GM19023 (cell line): Measurements from ENCODE around the gene ZMYM5.
"Not testable (repeated sequence)": the region's sequence is repeated elsewhere in the genome, so short reads cannot be mapped to it uniquely, and the experiment has no call there.

ENCODE experiments used
- ATAC-seq: cut with Tn5 transposase; IDR thresholded peaks from one replicate; pipeline ENCODE4 v1.9.1; 2021; ENCODE audit warnings: mild to moderate bottlenecking, moderate library complexity; ENCODE audit not compliant: unreplicated experiment

The ZMYM5 gene

GRCh38 chr13:19822673-19823072 lies 40.8 kb downstream of the ZMYM5 start:
- ATAC-seq: no peak

GRCh38 chr13:19818223-19818842 lies 45.1 kb downstream of the ZMYM5 start:
- no peak for ATAC-seq

- ATAC-seq: no peak
Measured at GRCh38 chr13:19817510-19818158, 45.8 kb downstream of the ZMYM5 start.

- ATAC-seq: no peak
Measured at GRCh38 chr13:19817106-19817505, 46.3 kb downstream of the ZMYM5 start.

GRCh38 chr13:19815842-19816241 lies 47.6 kb downstream of the ZMYM5 start:
- not testable (repeated sequence) for ATAC-seq

- ATAC-seq: no peak
Measured at GRCh38 chr13:19810996-19811881, 52.2 kb downstream of the ZMYM5 start.

GRCh38 chr13:19810151-19810550 lies 53.3 kb downstream of the ZMYM5 start:
- ATAC-seq: no peak

- ATAC-seq: no peak
Measured at GRCh38 chr13:19805765-19806164, 57.7 kb downstream of the ZMYM5 start.

GRCh38 chr13:19795956-19796355 lies 67.5 kb downstream of the ZMYM5 start:
- no peak for ATAC-seq

GRCh38 chr13:19794631-19795030 lies 68.8 kb downstream of the ZMYM5 start:
- no peak for ATAC-seq

GRCh38 chr13:19791953-19792537 lies 71.4 kb downstream of the ZMYM5 start:
- ATAC-seq: no peak

GRCh38 chr13:19782727-19783682 lies 80.4 kb downstream of the ZMYM5 start, which contains the start of gene PSPC1:
Gene PSPC1, minus strand, starts transcription at chr13:19782945. Its CDS starts 188 bp downstream, at chr13:19782757.
- peak; percentile 83 for ATAC-seq

GRCh38 chr13:19782049-19782726 lies 81.3 kb downstream of the ZMYM5 start:
- peak; percentile 47 for ATAC-seq

GRCh38 chr13:19781526-19781925 lies 81.9 kb downstream of the ZMYM5 start:
- no peak for ATAC-seq

- not testable (repeated sequence) for ATAC-seq
Measured at GRCh38 chr13:19780753-19781418, 82.6 kb downstream of the ZMYM5 start.
